Dendritic cell treated with granulocyte-macrophage colony-stimulating factor and Interleukin-4, amounts not matched to agents 40 ng/mL and 50 ng/mL, for 4 days (primary cell): ENCODE results near the gene SLC39A11.

Experiments used
- H3K27ac Mint-ChIP-seq: one replicate; pipeline ENCODE4 v1.8.0; 2022; ENCODE audit warnings: mild to moderate bottlenecking, mixed read lengths
- H3K27me3 Mint-ChIP-seq: one replicate; pipeline ENCODE4 v1.8.0; 2022; ENCODE audit warnings: mild to moderate bottlenecking, mixed read lengths
- H3K36me3 Mint-ChIP-seq: one replicate; pipeline ENCODE4 v1.8.0; 2022; ENCODE audit warnings: low read depth, mixed read lengths
- H3K4me1 Mint-ChIP-seq: one replicate; pipeline ENCODE4 v1.8.0; 2022; ENCODE audit warnings: low read depth, mixed read lengths
- H3K4me3 Mint-ChIP-seq: one replicate; pipeline ENCODE4 v1.8.0; 2022; ENCODE audit warnings: mild to moderate bottlenecking, moderate library complexity, mixed read lengths
- H3K9me3 Mint-ChIP-seq: one replicate; pipeline ENCODE4 v1.8.0; 2022; ENCODE audit warnings: mixed read lengths
- intact Hi-C: fragments of 100-400 bp; cut with micrococcal nuclease; formaldehyde crosslinking; loops from one replicate; pipeline ENCODE4 v1.15.0; 2022

Gene SLC39A11

DNA sequence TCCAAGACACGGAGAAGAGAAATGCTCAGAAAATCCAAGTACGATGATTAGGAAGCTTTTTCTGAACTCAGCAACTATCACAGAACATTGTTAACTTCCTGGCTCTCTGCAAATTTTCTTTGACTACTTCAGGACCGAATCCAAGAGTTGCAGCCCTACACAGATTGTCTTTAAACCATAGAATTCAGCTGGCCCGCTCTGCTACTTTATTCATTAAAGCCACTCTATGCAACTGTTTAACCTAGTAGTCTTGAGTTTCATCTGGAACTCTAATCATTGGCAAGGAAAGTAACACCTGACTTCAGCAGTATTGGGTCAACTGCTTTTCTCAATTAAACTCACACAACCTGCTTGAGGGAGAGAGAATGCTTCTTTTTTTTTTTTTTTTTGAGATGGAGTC lies 210.1 kb downstream of the SLC39A11 start:
- intact Hi-C loops: no loop called here
- Mint-ChIP-seq H3K27ac (no peak overlapping the region), H3K36me3 (peaks cover 57% of the 10 kb centered on the region), H3K4me1 (peaks cover 7% of the 10 kb centered on the region), H3K27me3 (no peaks in the 10 kb centered on the region), H3K4me3 (no peak overlapping the region), H3K9me3 (peaks cover 30% of the 10 kb centered on the region)

GRCh38 chr17:72879877-72880276 lies 212.6 kb downstream of the SLC39A11 start:
- Mint-ChIP-seq H3K9me3 (peaks cover 49% of the 10 kb centered on the region), H3K4me3 (no peak overlapping the region), H3K36me3 (peaks cover 58% of the 10 kb centered on the region), H3K27me3 (no peaks in the 10 kb centered on the region), H3K27ac (no peak overlapping the region), H3K4me1 (no peaks in the 10 kb centered on the region)
- intact Hi-C loops: no loop called here

GRCh38 chr17:72878975-72879660 lies 213.4 kb downstream of the SLC39A11 start:
- intact Hi-C loops: no loop called here
- Mint-ChIP-seq H3K4me3 (no peak overlapping the region), H3K27ac (no peak overlapping the region), H3K4me1 (no peaks in the 10 kb centered on the region), H3K9me3 (peaks cover 49% of the 10 kb centered on the region), H3K27me3 (no peaks in the 10 kb centered on the region), H3K36me3 (peaks cover 64% of the 10 kb centered on the region)

DNA sequence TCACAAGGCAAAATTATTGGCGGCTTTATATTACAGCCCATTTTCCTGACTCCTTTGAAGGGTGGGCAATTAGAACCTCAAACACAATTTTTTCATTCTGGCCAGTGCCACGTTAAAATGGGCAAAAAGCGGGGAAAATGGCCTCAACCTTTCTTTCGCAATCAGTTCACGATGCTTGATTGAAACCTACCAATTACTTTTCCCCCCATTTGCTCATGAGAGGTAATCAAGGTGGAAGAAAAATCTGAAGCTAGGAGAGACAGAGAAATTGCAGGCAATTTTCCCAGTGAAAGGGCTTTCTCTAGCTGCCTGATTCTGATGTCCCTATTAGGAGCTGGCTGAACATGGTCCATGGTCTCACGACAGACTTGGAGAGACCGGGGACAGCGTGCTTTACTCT lies 215.1 kb downstream of the SLC39A11 start:
- intact Hi-C loops: no loop called here
- Mint-ChIP-seq H3K27me3 (no peaks in the 10 kb centered on the region), H3K27ac (no peak overlapping the region), H3K4me1 (no peaks in the 10 kb centered on the region), H3K4me3 (no peak overlapping the region), H3K36me3 (peaks cover 71% of the 10 kb centered on the region), H3K9me3 (peaks cover 49% of the 10 kb centered on the region)

DNA sequence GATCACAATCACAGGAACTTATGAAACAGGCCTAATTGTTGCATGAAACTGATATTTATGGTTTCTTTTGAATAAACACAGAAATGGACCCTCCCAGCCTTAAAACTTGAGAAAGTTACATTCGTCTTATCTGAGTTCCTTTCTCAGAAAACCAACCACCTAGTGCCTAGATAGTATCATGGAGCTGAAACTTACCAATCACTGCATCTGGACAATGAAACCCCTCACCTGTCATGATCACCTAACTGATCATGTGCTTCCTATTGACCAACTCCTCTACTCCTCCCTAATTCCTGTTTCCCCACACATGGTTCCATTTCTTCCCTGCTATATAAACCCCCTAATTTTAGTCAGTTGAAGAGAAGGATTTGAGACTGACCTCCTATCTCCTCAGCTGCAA lies 216.1 kb downstream of the SLC39A11 start:
- Mint-ChIP-seq H3K27ac (no peak overlapping the region), H3K36me3 (peaks cover 65% of the 10 kb centered on the region), H3K9me3 (peaks cover 49% of the 10 kb centered on the region), H3K4me1 (no peaks in the 10 kb centered on the region), H3K27me3 (no peaks in the 10 kb centered on the region), H3K4me3 (no peak overlapping the region)
- intact Hi-C loops: no loop called here

DNA sequence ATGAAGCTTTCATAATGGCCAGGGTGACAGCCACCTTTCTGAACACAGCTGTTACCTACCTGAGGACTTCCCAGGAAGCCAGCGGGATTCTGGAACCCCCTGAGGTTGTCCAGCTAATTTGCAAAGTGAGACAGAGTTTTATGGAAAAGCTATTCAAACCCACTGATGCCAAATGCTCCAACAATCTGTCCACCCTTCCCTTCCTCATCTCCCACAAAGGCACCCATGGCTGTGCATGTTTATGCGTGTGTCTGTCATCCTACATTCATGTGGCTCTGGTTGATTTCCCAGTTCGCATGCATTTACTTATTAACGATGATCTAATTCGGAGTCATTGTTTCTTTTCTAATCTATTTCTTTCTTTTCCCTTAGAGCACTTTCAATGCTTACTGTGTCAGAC lies 217.1 kb downstream of the SLC39A11 start:
- Mint-ChIP-seq H3K36me3 (peaks cover 61% of the 10 kb centered on the region), H3K4me1 (no peaks in the 10 kb centered on the region), H3K27ac (no peak overlapping the region), H3K27me3 (no peaks in the 10 kb centered on the region), H3K4me3 (no peak overlapping the region), H3K9me3 (peaks cover 45% of the 10 kb centered on the region)
- intact Hi-C loops: no loop called here

DNA sequence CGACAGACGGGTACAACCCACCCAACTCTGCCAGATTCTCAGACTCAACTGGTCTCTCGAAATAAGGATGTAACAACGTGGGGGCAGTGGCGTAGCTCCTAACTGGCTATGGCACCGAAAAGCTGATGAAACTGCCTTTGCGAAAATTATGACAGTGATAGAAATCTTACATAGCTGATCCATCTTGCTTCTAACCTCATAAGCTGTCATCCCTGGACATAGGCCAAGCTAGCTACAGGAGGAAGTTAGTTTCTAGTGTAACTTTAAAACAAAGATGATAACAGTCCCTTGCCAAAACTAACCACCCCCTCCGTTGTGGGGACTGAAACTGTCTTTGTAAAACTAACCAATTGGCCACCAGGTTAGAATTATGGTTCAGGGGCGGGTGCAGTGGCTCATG lies 220.1 kb downstream of the SLC39A11 start:
- intact Hi-C loops: no loop called here
- H3K9me3 Mint-ChIP-seq: peaks cover 18% of the 10 kb centered on the region
- H3K36me3 Mint-ChIP-seq: peaks cover 34% of the 10 kb centered on the region
- H3K27ac Mint-ChIP-seq: no peak overlapping the region
- no peaks in the 10 kb centered on the region for H3K27me3 Mint-ChIP-seq
- no peak overlapping the region for H3K4me3 Mint-ChIP-seq
- H3K4me1 Mint-ChIP-seq: no peaks in the 10 kb centered on the region

- intact Hi-C loops: no loop called here
- Mint-ChIP-seq H3K27me3 (no peaks in the 10 kb centered on the region), H3K36me3 (peaks cover 21% of the 10 kb centered on the region), H3K9me3 (no peaks in the 10 kb centered on the region), H3K4me3 (no peak overlapping the region), H3K4me1 (no peaks in the 10 kb centered on the region), H3K27ac (no peak overlapping the region)
Observed at GRCh38 chr17:72870367-72870985, 222.0 kb downstream of the SLC39A11 start.

DNA sequence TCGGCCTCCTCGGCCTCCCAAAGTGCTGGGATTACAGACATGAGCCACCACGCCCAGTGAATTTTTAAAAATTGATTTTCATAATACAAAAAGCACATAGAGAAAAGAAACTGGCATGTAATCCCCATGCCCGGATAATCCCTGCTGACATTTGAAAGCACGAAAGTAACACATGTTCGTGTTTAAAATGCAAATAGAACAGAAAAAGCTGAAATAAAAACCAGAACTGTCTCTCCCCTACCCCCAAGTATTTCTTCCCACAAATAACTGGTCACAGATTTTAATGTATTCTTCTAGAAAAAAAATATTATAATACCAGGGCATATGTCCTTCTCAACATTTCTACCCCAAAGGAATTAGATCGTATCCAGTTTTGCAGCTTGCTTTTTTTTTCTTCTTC lies 222.9 kb downstream of the SLC39A11 start:
- Mint-ChIP-seq H3K27ac (no peak overlapping the region), H3K36me3 (peaks cover 18% of the 10 kb centered on the region), H3K9me3 (no peaks in the 10 kb centered on the region), H3K27me3 (no peaks in the 10 kb centered on the region), H3K4me1 (no peaks in the 10 kb centered on the region), H3K4me3 (no peak overlapping the region)
- intact Hi-C loops: no loop called here

DNA sequence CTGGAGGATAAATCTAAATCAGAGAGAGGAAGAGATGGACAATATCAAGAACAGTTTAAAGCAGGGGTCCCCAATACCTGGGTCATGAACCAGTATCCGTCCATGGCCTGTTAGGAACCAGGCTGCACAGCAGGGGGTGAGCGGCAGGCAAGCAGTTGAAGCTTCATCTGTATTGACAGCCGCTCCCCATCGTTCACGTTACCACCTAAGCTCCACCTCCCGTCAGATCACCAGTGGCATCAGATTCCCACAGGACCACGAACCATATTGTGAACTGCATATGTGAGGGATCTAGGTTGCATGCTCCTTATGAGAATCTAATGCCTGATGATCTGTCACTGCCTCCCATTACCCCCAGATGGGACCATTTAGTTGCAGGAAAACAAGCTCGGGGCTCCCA lies 226.5 kb downstream of the SLC39A11 start:
- intact Hi-C loops: no loop called here
- no peak overlapping the region for H3K27ac Mint-ChIP-seq
- no peaks in the 10 kb centered on the region for H3K9me3 Mint-ChIP-seq
- H3K27me3 Mint-ChIP-seq: no peaks in the 10 kb centered on the region
- peaks cover 11% of the 10 kb centered on the region for H3K36me3 Mint-ChIP-seq
- no peak overlapping the region for H3K4me3 Mint-ChIP-seq
- no peaks in the 10 kb centered on the region for H3K4me1 Mint-ChIP-seq

GRCh38 chr17:72863526-72864211 lies 228.8 kb downstream of the SLC39A11 start:
- H3K4me3 Mint-ChIP-seq: no peak overlapping the region
- no peak overlapping the region for H3K27ac Mint-ChIP-seq
- no peaks in the 10 kb centered on the region for H3K27me3 Mint-ChIP-seq
- intact Hi-C loops: no loop called here
- H3K4me1 Mint-ChIP-seq: no peaks in the 10 kb centered on the region
- no peaks in the 10 kb centered on the region for H3K9me3 Mint-ChIP-seq
- peaks cover 23% of the 10 kb centered on the region for H3K36me3 Mint-ChIP-seq

DNA sequence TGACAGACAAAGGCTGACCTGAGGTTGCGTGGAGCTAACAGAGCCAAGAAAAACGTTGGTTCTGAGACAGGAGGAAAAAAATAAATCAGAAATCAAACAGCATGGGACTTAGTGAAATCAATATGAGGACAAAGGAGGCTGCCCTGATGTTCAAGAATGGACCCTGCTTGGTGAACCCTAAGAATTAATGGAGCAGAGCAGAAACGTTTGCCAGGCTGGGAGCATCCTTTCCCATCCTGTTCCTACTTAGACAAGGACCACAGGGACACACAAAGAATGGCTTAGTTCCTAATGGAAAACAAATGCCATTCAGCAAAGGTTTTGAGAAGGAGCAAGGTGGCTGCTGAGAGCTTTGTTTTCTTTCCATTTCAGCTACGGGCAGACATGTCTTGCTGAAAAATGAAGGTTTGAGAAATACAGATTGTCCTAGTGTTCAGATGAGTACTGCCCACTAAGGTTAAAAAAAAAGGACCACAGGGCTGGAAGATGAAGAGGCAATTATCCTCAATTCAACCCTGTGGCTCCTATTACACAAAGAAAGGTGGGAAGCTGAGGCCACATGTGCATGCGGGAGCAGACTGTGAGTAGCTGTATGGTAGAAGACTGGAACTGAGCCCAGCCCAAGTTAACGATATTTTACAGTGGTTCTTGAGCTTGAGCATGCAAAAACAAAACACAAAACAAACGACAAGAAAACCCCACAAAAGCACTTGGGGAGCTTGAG lies 230.1 kb downstream of the SLC39A11 start:
- no peaks in the 10 kb centered on the region for H3K9me3 Mint-ChIP-seq
- intact Hi-C loops: no loop called here

DNA sequence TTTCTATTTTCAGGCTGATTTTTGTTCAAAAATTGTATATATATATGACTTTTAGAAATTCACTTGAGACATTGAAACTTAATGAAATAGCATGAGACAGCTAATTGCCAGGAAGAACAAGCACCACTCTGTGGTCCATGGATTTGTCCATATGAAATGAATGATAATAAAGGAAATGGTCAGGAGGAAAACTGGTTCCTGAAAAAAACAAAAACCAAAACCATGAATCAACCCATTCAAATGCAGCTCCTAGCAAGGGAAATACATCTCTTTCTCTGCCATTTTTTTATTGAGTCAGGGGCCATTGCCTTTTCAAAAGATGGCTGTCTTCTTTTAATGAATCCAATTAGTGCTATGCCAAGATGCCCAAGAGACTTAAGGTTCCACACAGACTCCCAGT lies 230.7 kb downstream of the SLC39A11 start:
- intact Hi-C loops: no loop called here
- no peaks in the 10 kb centered on the region for H3K9me3 Mint-ChIP-seq
- H3K4me1 Mint-ChIP-seq: no peaks in the 10 kb centered on the region
- H3K4me3 Mint-ChIP-seq: no peak overlapping the region
- no peak overlapping the region for H3K27ac Mint-ChIP-seq
- H3K27me3 Mint-ChIP-seq: no peaks in the 10 kb centered on the region
- H3K36me3 Mint-ChIP-seq: peaks cover 23% of the 10 kb centered on the region

More for the DNA sequence above, 230.1 kb downstream of the SLC39A11 start:
- Mint-ChIP-seq H3K36me3 (peaks cover 23% of the 10 kb centered on the region), H3K27me3 (no peaks in the 10 kb centered on the region), H3K4me1 (no peaks in the 10 kb centered on the region), H3K4me3 (no peak overlapping the region), H3K27ac (no peak overlapping the region)

DNA sequence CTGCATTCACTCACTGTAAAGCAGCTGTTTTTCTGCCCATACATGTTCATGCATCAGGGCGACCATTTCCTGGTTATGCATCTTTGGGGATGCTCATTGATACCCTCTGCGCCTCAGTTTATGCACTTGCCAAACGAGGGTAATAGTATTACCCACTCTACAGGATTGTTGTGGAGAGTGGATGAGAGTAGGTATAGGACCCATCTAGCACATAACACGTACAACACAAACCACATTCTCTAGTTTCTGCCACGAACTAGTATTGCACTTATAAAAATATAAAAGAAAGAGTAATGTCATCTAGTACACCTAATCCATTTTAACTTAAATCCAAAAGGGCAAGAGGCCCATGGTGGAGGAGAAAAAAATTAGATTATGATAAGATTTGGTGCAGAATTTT lies 231.7 kb downstream of the SLC39A11 start:
- intact Hi-C loops: no loop called here
- Mint-ChIP-seq H3K27me3 (no peaks in the 10 kb centered on the region), H3K4me3 (no peak overlapping the region), H3K4me1 (no peaks in the 10 kb centered on the region), H3K9me3 (no peaks in the 10 kb centered on the region), H3K36me3 (peaks cover 21% of the 10 kb centered on the region), H3K27ac (no peak overlapping the region)
